ENCODE results near the gene DCTN4. TPM values are rescaled to one million over a fixed set of nuclear protein-coding genes. Genes with fewer than 3 reads are reported as not detected.

DCTN4 gene
- total RNA-seq, 1 experiment from 2014 or later, result 66.8 TPM

GRCh38 chr5:150690760-150691159, 68.1 kb downstream of the DCTN4 start:
- BruUV-seq (replicated peaks), result TSS peak; percentile 29
- DNase-seq (ENCODE audit: low read depth, low spot score), result no peak
- intact Hi-C loops (cut with micrococcal nuclease; ENCODE audit: unreplicated experiment), result no loop called here
- Histone ChIP-seq H3K9me3 (ENCODE audit: control insufficient read depth, insufficient read depth, low read depth, low read length) (no peaks in the 10 kb centered on the region), H3K4me1 (ENCODE audit: control insufficient read depth, insufficient read depth, low read length) (no peaks in the 10 kb centered on the region), H3K36me3 (ENCODE audit: control insufficient read depth, insufficient read depth, low read length) (peaks cover 38% of the 10 kb centered on the region), H3K27ac (ENCODE audit: low read length) (no peak overlapping the region), H3K27me3 (ENCODE audit: control insufficient read depth, insufficient read depth, low read length) (no peaks in the 10 kb centered on the region), H3K4me3 (ENCODE audit: low read depth in 2 of 2, low read length in 2 of 2) (no peak overlapping the region)
- no peak for ATAC-seq
- in situ Hi-C loops (cut with HindIII; ENCODE audit: low pct_unique_long_range_greater_than_20kb, low sequenced_read_pairs), result no loop called here
- POLR2A ChIA-PET, result interaction anchor here (0.6 kb wide), 1 partner anchor 331 kb away, joined by 3 read pairs; no protein-coding TSS in a partner anchor
- CTCF ChIA-PET, result no interaction called here
- TF ChIP-seq CTCF (IDR thresholded peaks at IDR 0.05), result no peak
- TF ChIP-seq POLR2AphosphoS5 (IDR thresholded peaks at IDR 0.05; ENCODE audit: low read depth, low read length), result no peak
- no peak for TF ChIP-seq SIN3A (IDR thresholded peaks at IDR 0.05; ENCODE audit: borderline replicate concordance, insufficient read depth, low read depth, low read length)
- TF ChIP-seq TCF7L2 (IDR thresholded peaks at IDR 0.05; ENCODE audit: low read depth, low read length), result no peak
- no peak for TF ChIP-seq REST (IDR thresholded peaks at IDR 0.05; ENCODE audit: insufficient read depth in 1 of 2, low read depth in 2 of 2, low read length in 1 of 2)

GRCh38 chr5:150689120-150689519, 69.7 kb downstream of the DCTN4 start:
- POLR2A ChIA-PET, result no interaction called here
- ATAC-seq (no peak; the same call in 1 of the 2 replicates), DNase-seq (ENCODE audit: low read depth, low spot score) (no peak)
- Histone ChIP-seq H3K36me3 (ENCODE audit: control insufficient read depth, insufficient read depth, low read length) (peaks cover 24% of the 10 kb centered on the region), H3K4me3 (ENCODE audit: low read depth in 2 of 2, low read length in 2 of 2) (no peak overlapping the region), H3K4me1 (ENCODE audit: control insufficient read depth, insufficient read depth, low read length) (no peaks in the 10 kb centered on the region), H3K9me3 (ENCODE audit: control insufficient read depth, insufficient read depth, low read depth, low read length) (no peaks in the 10 kb centered on the region), H3K27ac (ENCODE audit: low read length) (no peak overlapping the region), H3K27me3 (ENCODE audit: control insufficient read depth, insufficient read depth, low read length) (no peaks in the 10 kb centered on the region)
- in situ Hi-C loops (cut with HindIII; ENCODE audit: low pct_unique_long_range_greater_than_20kb, low sequenced_read_pairs), result no loop called here
- intact Hi-C loops (cut with micrococcal nuclease; ENCODE audit: unreplicated experiment), result no loop called here
- CTCF ChIA-PET, result no interaction called here
- BruUV-seq (replicated peaks), result no TSS peak
- TF ChIP-seq CTCF (IDR thresholded peaks at IDR 0.05), result no peak
- no peak for TF ChIP-seq POLR2AphosphoS5 (IDR thresholded peaks at IDR 0.05; ENCODE audit: low read depth, low read length)
- TF ChIP-seq REST (IDR thresholded peaks at IDR 0.05; ENCODE audit: insufficient read depth in 1 of 2, low read depth in 2 of 2, low read length in 1 of 2), result no peak
- no peak for TF ChIP-seq SIN3A (IDR thresholded peaks at IDR 0.05; ENCODE audit: borderline replicate concordance, insufficient read depth, low read depth, low read length)
- no peak for TF ChIP-seq TCF7L2 (IDR thresholded peaks at IDR 0.05; ENCODE audit: low read depth, low read length)

Measured in Panc1 (cell line).